Measurements from ENCODE around the gene RNF207.

The RNF207 gene

GRCh38 chr1:6205849-6206519, at the start of gene RNF207:
TSS of gene RNF207 (plus strand) at chr1:6206119. CDS start at chr1:6206536, 417 bp downstream.
- DNase-seq, result peak; percentile 63

GRCh38 chr1:6157132-6157527, 48.8 kb upstream of the RNF207 start:
- DNase-seq, result no peak

GRCh38 chr1:6157528-6158174, 48.3 kb upstream of the RNF207 start:
- DNase-seq, result no peak

GRCh38 chr1:6158181-6158580, 47.7 kb upstream of the RNF207 start:
- no peak for DNase-seq

- no peak for DNase-seq
These were observed 43.6 kb upstream of the RNF207 start for GRCh38 chr1:6162341-6162740.

- no peak for DNase-seq
These were observed 43.1 kb upstream of the RNF207 start for GRCh38 chr1:6162773-6163172.

GRCh38 chr1:6163191-6163972, 42.5 kb upstream of the RNF207 start:
- no peak for DNase-seq

GRCh38 chr1:6163973-6164617, 41.8 kb upstream of the RNF207 start:
- no peak for DNase-seq

- DNase-seq, result no peak
These were observed 40.9 kb upstream of the RNF207 start for GRCh38 chr1:6165027-6165426.

GRCh38 chr1:6165441-6165985, 40.4 kb upstream of the RNF207 start:
- no peak for DNase-seq

GRCh38 chr1:6166221-6166620, 39.7 kb upstream of the RNF207 start:
- no peak for DNase-seq

- DNase-seq, result no peak
These were observed 39.1 kb upstream of the RNF207 start for GRCh38 chr1:6166655-6167390.

- DNase-seq, result no peak
These were observed 38.3 kb upstream of the RNF207 start for GRCh38 chr1:6167391-6168303.

GRCh38 chr1:6168947-6169586, 36.9 kb upstream of the RNF207 start:
- DNase-seq, result no peak

- DNase-seq, result no peak
These were observed 35.7 kb upstream of the RNF207 start for GRCh38 chr1:6170116-6170741.

- no peak for DNase-seq
These were observed 35.1 kb upstream of the RNF207 start for GRCh38 chr1:6170742-6171201.

- no peak for DNase-seq
These were observed 34.3 kb upstream of the RNF207 start for GRCh38 chr1:6171548-6172124.

- DNase-seq, result no peak
These were observed 33.4 kb upstream of the RNF207 start for GRCh38 chr1:6172549-6172948.

GRCh38 chr1:6174621-6175410, 31.1 kb upstream of the RNF207 start:
- no peak for DNase-seq

Measured in activated naive CD4-positive, alpha-beta T cell treated with anti-CD3 and anti-CD28 coated beads, Interleukin-2, amount 50 U/mL, for 16 hours (primary cell).